Activated CD8-positive, alpha-beta memory T cell treated with anti-CD3 and anti-CD28 coated beads, Interleukin-2, amount 50 U/mL, for 1 hour (primary cell): ENCODE measurements around the gene PRLR.
A peak's percentile ranks its signal among the peaks of the same experiment; 100 is the strongest.

Source experiments
- DNase-seq: peaks from one replicate; pipeline ENCODE4 v3.0.0-alpha.2; 2020; ENCODE audit errors: extremely low read depth

Gene PRLR

DNA sequence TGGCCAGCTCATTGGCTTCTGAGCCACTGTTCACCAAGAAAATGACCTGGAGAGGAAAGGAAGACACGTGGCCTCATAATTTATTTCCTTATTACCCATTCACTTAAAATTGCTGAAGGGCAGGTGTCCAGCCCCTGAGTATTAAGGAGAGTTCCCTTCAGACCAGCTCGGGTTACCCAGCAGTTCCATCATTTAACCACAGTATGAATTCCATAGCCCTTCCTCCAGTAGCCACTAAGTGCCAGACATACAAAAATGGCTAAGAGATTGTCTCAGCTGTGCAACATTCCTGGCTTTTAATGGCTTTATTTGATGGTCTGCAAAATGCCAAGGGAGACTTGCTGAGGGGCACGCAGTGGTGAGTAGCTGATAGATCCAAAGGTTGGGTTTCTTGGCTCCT lies 195.0 kb downstream of the PRLR start:
- no peak for DNase-seq

DNA sequence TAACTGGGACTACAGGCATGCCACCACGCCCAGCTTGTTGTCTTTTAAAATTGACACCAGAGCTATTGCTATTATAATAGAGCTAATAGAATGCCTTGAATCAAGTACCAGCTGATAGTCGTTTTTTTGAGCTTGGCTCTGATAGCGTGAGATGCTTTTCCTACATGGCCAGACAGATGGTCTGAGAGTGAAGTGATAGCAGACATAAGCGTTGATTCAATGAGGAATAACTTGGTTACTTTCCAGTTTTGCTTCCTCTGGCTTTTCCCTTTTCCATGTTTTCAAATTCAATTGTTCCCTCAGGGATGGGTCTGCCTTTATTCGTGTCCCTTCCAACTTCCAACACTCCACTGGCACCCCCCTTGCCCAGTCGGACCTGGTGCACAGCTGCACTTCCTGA lies 197.9 kb downstream of the PRLR start:
- DNase-seq: no peak

DNA sequence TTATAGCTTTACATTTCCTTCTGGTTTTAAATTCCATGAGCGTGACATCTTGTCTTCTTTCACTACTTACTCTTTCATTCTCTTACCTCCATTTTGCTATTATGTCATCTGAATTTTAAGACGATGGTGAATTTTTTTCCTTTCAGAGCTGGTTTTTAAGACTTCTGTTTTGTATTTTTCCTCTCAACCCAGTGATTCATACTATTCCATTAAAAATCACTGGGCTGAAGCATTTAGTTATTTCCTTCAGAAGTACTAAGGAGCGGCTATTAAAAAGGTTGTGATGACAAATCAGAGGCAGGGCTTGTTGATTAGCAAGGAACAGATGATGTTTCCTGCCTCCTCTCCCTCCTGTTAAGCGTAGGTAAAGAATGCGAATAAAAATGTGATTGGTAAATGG lies 199.0 kb downstream of the PRLR start:
- DNase-seq: no peak

DNA sequence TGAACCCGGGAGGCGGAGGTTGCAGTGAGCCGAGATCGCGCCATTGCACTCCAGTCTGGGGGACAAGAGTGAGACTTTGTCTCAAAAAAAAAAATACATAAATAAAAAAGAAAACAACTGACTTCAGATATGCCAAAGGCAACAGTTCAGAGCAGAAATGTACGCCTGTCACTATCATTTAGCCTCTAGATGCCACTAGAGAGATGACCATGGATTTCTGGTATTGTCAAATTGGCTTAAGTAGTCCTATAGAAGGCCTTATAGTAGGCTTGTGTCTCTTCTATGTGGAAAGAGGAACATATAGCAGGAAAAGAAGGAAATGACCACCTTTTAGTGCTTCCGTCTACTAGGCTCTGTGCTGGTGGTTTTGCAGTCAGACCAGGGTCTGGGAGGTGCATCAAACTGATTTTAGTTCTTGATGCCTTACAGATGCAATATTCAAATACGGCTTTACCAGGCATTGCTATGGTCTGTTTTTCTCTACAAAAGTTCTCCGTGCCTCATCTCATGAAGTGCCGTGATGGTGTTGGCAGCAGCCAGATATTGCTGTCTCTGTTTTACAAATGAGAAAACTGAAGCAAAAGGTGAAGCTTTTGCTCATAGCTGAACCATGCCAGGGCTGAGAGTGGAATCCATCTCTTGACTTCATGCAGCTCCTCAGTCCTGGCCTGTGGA lies 199.7 kb downstream of the PRLR start:
- DNase-seq: no peak

DNA sequence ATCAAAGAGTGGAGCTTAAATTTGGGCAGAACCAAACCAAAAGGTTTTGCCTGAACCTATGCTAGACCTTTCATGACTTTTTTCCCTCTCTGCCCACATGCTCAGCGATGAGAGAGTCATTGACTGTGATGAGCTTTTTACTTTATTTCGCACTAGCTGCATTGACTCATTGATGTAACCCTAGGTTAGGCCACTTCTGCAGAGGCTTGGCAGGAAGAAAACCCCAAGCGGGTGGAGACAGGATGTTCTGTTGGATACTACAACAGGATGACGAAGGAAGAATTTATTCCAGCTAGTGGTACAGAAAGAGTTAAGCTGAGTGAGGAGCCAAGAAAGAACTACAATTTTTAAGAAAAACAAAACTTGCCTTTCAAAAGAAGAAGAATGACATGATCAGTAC lies 201.0 kb downstream of the PRLR start:
- DNase-seq: no peak

DNA sequence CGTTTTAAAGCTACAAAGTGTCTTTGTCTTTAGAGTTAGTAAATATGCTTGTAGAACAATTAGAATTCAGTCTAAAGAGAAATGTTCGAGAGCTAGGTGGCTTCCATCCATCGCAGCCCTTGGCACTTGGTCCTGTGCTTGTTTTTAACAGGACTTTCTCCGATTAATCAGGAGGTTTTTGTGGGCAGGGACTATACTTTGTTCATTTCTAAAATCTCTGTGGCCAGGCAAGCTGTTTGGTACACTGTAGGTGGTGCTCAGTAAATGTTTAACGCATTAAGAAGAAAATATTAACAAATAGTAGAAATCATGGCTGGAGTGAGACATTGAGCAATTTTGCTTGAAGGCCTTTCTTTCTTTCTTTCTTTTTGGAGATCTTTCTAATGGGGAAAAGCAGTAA lies 203.3 kb downstream of the PRLR start:
- no peak for DNase-seq

DNA sequence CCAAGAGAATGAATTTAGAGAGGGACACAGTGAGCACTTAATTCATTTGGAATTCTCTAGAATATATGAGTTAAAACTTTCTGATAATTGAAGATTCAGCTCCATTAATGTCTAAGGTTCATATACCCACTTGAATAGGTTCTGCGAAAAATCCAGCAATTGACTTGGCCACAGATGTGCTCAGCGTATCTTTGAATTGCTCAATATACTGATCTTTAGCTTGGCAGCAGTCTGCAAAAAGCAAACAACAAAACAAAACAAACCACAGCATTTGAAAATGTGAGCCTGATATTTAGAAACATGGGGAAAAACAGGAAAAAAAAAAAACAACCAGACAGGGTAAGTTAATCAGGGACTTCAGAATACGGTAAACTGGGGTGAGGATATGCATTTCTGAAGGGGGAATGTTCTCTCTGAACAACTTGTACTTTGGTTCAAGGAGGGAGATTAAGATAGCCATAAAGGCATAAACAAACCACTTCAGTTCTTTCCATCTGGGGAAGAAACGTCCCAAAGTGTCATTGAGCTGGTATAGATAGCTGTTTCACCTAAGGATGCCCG lies 203.9 kb downstream of the PRLR start:
- no peak for DNase-seq

DNA sequence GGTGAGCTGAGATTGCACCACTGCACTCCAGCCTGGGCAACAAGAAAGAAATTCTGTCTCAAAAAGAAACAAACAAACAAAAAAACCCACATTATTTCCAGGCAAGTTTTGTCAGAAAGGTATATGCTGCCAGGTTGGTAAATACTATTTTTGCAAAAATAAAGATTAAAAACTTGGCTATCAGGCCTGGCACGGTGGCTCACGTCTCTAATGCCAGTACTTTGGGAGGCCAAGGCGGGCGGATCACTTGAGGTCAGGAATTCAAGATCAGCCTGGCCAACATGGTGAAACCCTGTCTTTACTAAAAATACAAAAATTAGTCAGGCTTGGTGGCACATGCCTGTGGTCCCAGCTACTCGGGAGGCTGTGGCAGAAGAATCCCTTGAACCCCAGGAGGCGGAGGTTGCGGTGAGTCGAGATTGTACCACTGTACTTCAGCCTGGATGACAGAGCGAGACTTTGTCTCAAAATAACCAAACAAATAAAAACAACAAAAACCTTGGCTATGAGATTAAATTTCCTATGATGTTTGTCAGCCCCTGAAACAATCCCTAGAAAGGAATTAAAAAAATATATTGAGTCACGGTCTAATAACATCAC lies 205.3 kb downstream of the PRLR start:
- DNase-seq: no peak

DNA sequence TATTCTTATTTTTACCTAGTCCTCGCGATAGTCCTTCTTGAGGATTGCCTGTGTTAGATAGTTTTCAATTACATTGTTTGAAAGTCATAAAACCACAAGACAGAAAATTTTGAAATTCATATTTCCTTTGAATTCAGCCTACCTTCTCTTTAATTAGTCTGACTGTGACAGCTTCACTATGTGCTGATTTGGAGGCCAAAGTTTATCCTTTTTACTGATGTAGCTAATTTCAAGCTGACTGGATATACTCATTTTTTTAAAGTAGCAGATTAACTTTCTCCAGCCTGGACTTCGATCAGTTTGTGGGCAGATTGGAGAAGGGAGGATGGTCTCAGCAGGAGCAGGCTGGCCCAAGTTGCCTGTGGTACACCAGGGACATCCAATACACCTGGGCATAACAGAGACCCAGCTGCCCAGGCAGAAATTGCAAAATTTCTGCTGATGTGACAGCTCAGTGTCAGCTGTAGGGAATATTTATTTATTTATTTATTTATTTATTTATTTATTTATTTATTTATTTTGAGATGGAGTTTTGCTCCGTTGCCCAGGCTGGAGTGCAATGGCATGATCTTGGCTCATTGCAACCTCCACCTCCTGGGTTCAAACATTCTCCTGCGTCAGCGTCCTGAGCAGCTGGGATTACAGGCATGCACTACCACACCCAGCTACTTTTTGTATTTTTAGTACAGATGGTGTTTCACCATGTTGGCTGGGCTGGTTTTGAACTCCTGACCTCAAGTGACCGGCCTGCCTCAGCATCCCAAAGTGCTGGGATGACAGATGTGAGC lies 206.7 kb downstream of the PRLR start:
- DNase-seq: no peak

DNA sequence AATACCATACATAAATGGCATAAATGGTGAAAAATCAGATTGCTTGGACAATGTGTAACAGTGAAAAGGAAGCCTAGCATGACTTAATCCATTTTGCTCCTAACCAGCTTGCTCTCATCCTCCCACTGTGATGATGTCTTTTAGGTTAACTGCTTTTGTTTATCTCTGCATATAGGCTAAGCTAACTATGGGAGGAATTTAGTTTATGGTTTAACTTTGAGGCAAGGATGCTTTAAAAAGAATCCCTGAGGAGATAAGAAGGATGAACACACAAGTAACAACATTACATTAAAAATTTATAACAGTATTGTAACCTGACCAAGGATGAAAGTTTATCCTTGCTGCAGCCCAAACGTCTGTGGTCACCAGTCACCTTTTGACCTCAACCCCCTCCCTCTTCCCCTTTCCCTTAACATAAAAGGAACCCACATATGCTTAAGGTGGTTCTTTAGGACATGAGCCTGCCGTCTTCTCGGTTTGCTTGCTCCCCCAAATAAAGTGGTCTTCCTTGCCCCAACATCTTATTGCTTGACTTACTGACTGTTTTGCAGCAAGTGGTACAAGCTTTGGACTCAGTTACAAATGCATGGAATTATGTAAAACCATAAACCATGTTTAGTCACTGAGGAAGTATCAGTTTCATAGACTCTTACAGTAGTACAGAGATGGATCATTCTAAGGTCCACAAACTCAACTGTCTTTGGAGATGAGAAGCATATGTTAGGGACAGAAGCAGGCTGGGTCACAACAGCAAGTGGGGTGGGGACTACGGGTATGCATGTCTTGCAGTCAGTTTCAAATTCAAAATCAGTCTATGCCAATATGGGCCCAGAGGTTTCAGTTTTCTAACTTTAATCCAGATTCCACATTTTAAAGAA lies 213.9 kb downstream of the PRLR start:
- DNase-seq: no peak

DNA sequence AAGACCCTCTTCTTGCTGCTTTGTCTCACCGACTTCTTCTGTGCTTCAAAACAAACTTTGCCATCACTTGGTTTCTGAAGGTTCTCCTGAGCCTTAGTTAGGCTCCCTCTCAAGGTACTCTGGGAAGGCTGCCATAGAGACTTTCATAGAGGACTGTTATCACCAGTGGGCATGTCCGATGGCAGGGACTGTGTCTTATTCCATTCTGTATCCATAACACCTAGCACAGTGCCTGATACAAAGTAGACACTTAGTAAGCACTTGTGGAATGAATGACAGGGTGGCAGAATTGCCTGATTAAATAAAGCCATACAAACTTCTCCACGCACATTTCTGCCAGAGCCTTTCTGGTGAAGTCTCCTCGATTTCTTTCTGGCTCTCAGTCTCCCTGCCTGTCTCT lies 215.2 kb downstream of the PRLR start:
- DNase-seq: no peak

DNA sequence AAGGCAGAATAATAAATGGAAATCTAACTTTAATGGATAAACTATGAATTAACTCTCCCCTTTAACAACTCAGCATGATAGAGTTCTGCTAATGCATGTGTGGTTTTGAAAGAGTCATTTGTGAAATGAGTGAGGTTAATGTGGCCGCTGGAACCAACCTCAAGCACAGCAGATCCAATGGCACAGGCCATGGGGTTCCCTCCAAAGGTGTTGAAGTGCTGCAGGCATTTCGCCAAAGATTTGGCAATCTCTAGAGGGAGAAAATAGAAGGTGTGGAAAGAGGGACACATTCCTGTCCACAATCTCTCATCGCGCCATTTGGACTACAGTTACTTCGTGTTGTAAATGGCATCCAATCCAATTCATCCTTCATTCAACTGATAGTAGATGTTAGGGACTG lies 217.5 kb downstream of the PRLR start:
- no peak for DNase-seq

DNA sequence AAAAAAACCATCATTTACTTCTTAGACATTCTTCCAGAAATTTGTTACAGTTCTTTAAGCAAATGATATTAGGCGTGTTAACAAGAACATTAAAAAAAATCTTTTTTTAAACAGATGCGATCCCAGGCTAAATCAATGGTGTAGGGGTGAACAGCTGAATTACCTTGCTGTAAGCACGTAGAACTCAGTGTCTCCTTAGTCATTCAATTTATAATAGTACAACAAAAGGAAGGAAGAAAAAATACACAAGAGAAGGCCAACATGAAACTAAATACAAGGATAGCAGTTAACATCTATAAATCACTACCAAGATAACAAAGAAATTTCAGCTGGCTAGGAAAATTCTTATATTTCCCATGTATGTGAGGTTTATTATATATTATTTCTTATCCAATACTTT lies 217.9 kb downstream of the PRLR start:
- DNase-seq: no peak

DNA sequence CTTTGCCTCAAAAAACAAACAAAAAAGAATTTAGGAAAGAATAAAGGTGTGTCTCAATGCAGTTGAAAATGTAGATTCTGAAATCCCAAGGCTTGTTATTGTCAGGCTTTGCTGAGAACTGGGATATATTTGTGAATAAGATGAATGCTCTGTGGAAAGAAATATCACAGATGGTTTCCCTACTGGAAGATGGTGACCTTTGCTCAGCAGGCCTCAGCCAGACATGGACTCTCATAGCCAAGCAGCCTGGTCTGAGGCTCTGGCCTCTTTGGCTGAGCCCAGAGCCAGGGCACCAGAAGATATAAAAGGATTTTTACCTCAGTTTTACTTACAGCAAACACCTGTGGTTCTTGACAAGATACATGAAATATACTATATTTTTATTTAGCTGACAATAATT lies 219.6 kb downstream of the PRLR start:
- no peak for DNase-seq

DNA sequence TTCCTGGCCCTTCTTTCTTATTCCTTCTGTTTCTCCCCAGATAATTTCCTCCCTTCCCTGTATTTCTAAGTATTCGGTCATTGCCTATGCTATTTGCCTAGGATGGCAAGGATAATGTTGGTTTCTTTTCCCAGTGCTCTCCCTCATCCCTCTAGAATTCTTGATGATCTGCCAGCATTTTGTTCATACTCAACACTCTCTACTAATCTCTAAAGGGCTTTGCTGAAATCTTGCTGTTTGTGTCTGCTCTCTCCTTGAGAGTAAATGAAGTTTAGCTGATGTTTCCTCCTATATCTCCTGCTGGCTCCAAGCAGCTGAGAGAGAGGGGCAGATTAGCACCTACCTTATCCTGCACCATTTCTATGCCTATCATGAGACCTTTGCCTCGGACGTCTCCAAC lies 220.6 kb downstream of the PRLR start:
- no peak for DNase-seq

DNA sequence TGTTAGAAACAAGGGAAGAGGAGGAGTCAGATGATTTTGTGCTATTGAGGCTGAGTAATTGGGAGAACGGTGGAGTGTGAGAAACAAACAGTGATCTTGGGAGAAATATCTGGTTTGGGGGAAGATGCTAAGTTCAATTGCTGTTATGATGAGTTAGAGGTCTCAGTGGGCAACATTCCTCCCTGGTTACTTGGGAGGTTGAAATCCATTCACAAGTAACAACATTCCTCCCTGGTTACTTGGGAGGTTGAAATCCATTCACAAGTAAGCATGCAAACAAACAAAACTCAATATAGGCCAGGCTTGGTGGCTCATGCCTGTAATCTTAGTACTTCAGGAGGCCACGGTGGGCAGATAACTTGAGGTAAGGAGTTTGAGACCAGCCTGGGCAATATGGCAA lies 221.3 kb downstream of the PRLR start:
- no peak for DNase-seq

DNA sequence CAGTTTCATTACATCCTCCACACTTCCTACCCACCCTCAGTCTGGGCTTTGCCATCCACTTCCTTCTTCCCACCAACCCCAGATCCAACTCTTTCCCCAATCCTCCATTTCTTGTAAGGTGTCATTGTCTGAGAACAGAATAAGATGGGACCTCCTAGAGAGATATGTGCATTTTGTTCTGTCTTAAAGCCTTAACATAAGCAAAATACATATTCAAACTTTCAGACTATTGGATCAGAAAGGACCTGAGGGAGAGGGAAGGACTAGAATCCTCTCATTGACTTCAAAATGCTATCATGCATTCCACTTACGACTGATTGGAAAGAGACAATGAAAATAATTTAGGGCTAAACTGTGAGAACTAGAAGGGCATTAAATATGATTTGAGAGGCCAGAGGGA lies 225.5 kb downstream of the PRLR start:
- DNase-seq: no peak

DNA sequence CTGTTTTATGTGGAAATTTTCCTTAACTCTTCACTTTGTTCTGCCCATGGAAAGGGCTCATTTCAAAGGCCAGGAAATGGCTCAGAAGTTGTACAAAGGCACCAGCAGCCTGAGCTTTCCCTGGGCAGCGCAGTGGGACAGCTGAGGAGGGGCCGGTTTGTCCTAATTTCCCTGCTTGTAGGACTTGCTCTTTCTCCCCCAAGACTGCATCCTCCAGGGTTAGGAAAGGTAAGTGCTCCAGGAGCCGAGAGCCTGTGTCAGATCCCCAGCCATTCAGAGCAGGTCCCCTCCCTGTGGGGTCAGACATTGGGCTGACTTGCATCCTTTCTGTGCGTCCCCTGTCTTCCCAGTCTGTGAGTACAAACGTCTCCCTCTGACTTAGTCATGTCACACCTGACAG lies 226.1 kb downstream of the PRLR start:
- no peak for DNase-seq

DNA sequence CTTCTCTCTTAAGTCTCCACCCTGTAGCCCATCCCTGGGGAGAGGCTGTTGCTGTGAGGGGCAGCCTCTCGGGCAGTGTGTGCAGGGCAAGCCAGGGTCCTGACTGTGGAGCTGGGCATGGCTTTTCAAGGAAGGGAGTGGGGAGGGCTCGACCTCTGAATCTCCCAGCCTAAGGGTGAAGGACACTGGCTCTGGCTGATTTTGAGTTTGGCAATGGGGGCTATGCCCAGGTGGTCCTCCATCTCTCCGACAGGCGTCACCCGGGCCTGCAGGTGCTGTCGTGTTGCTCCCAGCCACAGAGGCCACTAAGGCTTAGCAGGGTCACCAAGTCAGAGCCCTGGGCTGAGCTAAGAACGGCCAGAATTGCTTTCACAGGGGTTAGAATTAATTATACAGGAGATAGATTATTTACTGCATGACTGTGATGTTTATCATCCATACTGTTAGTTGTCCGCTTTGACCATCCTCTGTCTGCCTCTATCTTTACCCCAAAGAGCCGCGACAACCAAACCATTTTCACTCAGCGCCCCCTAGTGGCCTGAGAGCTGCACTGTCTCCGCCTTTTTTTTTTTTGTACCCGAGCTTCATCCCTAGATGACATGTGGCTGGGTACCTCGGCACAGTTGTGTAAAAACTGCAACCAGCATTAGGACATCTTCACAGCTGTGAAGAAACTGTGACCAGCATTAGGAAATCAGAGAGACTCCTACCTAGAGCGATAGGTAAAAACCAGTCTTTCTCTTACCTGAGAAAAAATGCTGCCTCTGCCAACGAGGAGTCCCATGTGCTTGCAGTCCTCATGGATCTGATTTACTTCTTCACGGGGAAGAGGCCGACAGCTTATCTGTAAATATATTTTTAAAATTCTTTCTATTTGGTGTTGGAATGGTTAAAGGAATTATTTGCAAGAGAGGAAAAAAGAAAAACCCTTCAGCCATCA lies 227.0 kb downstream of the PRLR start:
- peak; percentile 7 for DNase-seq

DNA sequence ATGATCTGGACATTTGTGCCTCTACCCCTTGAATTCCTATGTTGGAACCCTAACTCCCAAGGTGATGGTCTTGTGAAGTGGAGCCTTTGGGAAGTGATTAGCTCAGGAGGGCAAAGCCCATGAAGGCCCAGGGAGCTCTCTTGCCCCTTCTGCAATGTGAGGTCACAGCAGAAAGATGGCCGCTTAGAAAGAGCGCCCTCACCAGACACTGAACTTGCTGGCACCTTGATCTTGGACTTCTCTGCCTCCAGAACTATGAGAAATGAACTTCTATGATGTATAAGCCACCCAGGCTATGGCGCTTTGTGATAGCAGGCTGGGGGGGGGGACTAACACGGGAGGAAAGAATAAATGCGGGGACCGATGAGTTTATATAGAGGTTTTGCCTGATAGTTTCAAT lies 227.8 kb downstream of the PRLR start:
- DNase-seq: no peak

DNA sequence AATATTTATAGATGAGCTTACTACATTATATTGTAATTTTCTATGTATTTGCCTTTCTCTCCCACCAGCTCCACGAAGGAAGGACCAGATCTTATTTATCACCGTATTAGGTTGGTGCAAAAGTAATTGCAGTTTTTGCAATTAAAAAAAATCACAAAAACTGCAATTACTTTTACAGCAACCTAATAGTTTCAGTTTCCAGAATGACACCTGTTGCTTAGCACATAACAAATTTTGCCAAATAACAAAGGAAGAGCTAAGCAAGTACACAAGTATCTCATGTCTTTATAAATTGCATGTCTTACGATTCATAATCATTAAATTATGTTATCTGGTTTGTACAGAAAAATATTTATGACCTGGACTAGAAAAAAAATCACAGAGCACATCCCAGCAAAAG lies 228.4 kb downstream of the PRLR start:
- DNase-seq: no peak
